Gastroesophageal sphincter (tissue), 3 donors: Measurements from ENCODE around the gene RAB21.

Experiments
- POLR2A ChIP-seq, 2 donors: fragments of 450-650 bp; IDR thresholded peaks; one replicate each; pipeline ENCODE4 v1.6.1; 2017; ENCODE audit warnings: antibody characterized with exemption in 2 of 2, mild to moderate bottlenecking in 2 of 2, moderate library complexity in 1 of 2
- POLR2AphosphoS5 ChIP-seq: sonication (generic); formaldehyde crosslinking; IDR thresholded peaks from one replicate; pipeline ENCODE4 v1.6.1; 2017; ENCODE audit warnings: antibody characterized with exemption
- TF ChIP-seq, protein P1 (sequence below), 4 experiments: fragments of 200-600 bp in 2 of 4; fragments of 450-650 bp in 2 of 4; sonication (generic) in 1 of 4; IDR thresholded peaks; one replicate each; pipeline ENCODE4 v1.5.1; 2017 to 2019; ENCODE audit warnings: antibody characterized with exemption in 4 of 4, mild to moderate bottlenecking in 2 of 4, moderate library complexity in 2 of 4

DNA sequence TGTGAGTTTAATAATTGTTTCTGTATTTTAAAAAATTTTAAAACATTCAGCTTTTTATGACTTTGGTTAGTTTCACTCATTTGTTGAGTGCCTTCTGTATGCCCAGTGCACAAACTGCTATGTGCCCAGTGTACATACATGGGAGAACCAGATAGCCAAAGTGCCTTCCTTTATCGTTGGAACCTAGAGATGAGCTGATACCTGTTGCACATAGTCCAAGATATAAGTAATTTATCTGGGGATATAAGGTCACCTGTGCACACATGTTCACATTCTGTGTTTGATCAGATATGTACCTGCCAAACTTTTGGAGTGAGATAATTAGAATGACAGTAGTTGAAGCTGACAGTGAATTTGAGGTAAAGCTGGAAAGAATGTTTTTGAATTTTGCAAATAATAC lies 37.9 kb downstream of the RAB21 start:
- TF ChIP-seq, protein P1, sequence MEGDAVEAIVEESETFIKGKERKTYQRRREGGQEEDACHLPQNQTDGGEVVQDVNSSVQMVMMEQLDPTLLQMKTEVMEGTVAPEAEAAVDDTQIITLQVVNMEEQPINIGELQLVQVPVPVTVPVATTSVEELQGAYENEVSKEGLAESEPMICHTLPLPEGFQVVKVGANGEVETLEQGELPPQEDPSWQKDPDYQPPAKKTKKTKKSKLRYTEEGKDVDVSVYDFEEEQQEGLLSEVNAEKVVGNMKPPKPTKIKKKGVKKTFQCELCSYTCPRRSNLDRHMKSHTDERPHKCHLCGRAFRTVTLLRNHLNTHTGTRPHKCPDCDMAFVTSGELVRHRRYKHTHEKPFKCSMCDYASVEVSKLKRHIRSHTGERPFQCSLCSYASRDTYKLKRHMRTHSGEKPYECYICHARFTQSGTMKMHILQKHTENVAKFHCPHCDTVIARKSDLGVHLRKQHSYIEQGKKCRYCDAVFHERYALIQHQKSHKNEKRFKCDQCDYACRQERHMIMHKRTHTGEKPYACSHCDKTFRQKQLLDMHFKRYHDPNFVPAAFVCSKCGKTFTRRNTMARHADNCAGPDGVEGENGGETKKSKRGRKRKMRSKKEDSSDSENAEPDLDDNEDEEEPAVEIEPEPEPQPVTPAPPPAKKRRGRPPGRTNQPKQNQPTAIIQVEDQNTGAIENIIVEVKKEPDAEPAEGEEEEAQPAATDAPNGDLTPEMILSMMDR (IDR thresholded peaks at IDR 0.05), result no peak
- no peak for TF ChIP-seq POLR2AphosphoS5
- no peak for TF ChIP-seq POLR2A (IDR thresholded peaks at IDR 0.05)
